ENCODE measurements around the gene KPNA3. TPM values are rescaled to one million over a fixed set of nuclear protein-coding genes. Genes with fewer than 3 reads are reported as not detected.
"Not testable (repeated sequence)": the region's sequence is repeated elsewhere in the genome, so short reads cannot be mapped to it uniquely, and the experiment has no call there.

KPNA3 gene
- total RNA-seq, 1 experiment from 2014 or later = 62.0 TPM

DNA sequence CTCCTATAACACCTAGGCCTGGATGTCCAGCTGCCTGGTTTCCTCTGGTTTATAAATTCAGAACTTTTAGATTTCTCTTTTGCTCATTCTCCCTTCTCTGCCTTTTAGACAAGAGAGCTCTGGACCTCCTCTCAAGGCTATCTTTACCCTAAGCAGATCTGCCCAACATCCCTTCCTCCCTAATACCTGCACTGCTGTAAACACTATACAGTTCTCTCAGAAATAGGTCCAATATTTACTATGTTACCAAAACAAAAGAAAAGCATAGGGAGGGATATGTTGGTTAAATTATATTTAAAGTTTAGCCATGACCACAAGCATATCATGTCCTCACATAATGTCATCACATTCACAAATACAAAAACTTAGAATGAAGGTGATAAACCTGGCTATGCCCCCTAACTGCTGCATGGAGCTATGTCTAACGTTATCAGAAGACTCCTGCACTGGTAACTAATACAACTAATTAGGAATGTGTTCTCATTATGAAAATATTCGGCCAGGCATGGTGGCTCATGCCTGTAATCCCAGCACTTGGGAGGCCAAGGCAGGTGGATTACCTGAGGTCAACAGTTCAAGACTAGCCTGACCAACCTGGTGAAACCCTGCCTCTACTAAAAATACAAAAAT, 18.0 kb downstream of the KPNA3 start:
- H3K27ac ChIP-seq (ENCODE audit: low read depth, low read length, poor library complexity, severe bottlenecking) = no peak overlapping the region
- ChIA-PET CTCF (no interaction called here), POLR2A (ENCODE audit: low non-redundant PET) (no interaction called here)
- H3K36me3 ChIP-seq (ENCODE audit: insufficient read depth, low read length, poor library complexity, severe bottlenecking) = no peaks in the 10 kb centered on the region
- no peak overlapping the region for H3K4me3 ChIP-seq (ENCODE audit: low read depth, low read length, poor library complexity, severe bottlenecking)
- TF ChIP-seq, protein P1, sequence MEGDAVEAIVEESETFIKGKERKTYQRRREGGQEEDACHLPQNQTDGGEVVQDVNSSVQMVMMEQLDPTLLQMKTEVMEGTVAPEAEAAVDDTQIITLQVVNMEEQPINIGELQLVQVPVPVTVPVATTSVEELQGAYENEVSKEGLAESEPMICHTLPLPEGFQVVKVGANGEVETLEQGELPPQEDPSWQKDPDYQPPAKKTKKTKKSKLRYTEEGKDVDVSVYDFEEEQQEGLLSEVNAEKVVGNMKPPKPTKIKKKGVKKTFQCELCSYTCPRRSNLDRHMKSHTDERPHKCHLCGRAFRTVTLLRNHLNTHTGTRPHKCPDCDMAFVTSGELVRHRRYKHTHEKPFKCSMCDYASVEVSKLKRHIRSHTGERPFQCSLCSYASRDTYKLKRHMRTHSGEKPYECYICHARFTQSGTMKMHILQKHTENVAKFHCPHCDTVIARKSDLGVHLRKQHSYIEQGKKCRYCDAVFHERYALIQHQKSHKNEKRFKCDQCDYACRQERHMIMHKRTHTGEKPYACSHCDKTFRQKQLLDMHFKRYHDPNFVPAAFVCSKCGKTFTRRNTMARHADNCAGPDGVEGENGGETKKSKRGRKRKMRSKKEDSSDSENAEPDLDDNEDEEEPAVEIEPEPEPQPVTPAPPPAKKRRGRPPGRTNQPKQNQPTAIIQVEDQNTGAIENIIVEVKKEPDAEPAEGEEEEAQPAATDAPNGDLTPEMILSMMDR (conservative IDR thresholded peaks at IDR 0.05; ENCODE audit: low read depth, low read length) = no peak
- TF ChIP-seq EZH2 (IDR thresholded peaks at IDR 0.05; ENCODE audit: borderline replicate concordance, low read depth, low read length, poor library complexity, severe bottlenecking) = no peak
- H3K27me3 ChIP-seq (replicated peaks; ENCODE audit: insufficient read depth, low read depth, low read length, poor library complexity) = no peaks in the 10 kb centered on the region
- no peak for DNase-seq (ENCODE audit: low spot score)
- no TSS peak for BruUV-seq (replicated peaks)
- no peaks in the 10 kb centered on the region for H3K4me1 ChIP-seq (ENCODE audit: insufficient read depth, low read length, poor library complexity, severe bottlenecking)
- intact Hi-C loops (cut with micrococcal nuclease; ENCODE audit: unreplicated experiment) = no loop called here
- H3K9me3 ChIP-seq (ENCODE audit: low read depth, low read length, poor library complexity, severe bottlenecking) = no peaks in the 10 kb centered on the region

DNA sequence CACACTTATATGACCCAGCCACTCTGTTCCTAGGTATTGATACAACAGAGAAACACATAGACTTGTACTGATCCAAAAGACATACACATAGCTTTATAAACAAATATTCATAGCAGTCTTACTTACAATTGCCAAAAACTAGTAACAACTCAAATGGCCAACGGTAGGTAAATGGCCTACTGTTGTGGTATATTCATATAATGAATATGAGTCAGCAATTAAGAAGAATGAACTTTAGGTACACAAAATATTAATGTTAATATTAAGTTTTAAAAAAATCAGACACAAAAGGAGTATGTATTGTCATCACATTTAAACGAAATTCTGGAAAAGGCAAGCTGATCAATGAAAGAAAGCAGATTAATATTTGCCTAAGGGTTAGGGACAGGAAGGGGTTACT, 19.7 kb downstream of the KPNA3 start:
- CTCF ChIA-PET = no interaction called here

DNA sequence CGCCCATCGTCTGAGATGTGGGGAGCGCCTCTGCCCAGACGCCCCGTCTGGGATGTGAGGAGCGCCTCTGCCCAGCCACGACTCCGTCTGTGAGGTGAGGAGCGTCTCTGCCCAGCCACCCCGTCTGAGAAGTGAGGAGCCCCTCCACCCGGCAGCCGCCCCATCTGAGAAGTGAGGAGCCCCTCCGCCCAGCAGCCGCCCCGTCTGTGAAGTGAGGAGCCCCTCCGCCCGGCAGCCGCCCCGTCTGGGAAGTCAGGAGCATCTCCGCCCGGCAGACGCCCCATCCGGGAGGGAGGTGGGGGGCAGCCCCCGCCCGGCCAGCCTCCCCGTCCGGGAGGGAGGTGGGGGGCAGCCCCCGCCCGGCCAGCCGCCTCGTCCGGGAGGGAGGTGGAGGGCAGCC, 30.7 kb downstream of the KPNA3 start:
- not testable (repeated sequence) for H3K4me3 ChIP-seq (ENCODE audit: low read depth, low read length, poor library complexity, severe bottlenecking)

More for the DNA sequence above, 19.7 kb downstream of the KPNA3 start:
- intact Hi-C loops (cut with micrococcal nuclease; ENCODE audit: unreplicated experiment) = no loop called here
- no peaks in the 10 kb centered on the region for H3K9me3 ChIP-seq (ENCODE audit: low read depth, low read length, poor library complexity, severe bottlenecking)
- BruUV-seq (replicated peaks) = no TSS peak
- no peaks in the 10 kb centered on the region for H3K36me3 ChIP-seq (ENCODE audit: insufficient read depth, low read length, poor library complexity, severe bottlenecking)
- POLR2A ChIA-PET (ENCODE audit: low non-redundant PET) = no interaction called here
- H3K4me1 ChIP-seq (ENCODE audit: insufficient read depth, low read length, poor library complexity, severe bottlenecking) = no peaks in the 10 kb centered on the region
- H3K4me3 ChIP-seq (ENCODE audit: low read depth, low read length, poor library complexity, severe bottlenecking) = no peak overlapping the region
- H3K27me3 ChIP-seq (replicated peaks; ENCODE audit: insufficient read depth, low read depth, low read length, poor library complexity) = no peaks in the 10 kb centered on the region
- no peak overlapping the region for H3K27ac ChIP-seq (ENCODE audit: low read depth, low read length, poor library complexity, severe bottlenecking)
- TF ChIP-seq, protein P1 (conservative IDR thresholded peaks at IDR 0.05; ENCODE audit: low read depth, low read length) = no peak
- TF ChIP-seq EZH2 (IDR thresholded peaks at IDR 0.05; ENCODE audit: borderline replicate concordance, low read depth, low read length, poor library complexity, severe bottlenecking) = no peak
- DNase-seq (ENCODE audit: low spot score) = no peak

DNA sequence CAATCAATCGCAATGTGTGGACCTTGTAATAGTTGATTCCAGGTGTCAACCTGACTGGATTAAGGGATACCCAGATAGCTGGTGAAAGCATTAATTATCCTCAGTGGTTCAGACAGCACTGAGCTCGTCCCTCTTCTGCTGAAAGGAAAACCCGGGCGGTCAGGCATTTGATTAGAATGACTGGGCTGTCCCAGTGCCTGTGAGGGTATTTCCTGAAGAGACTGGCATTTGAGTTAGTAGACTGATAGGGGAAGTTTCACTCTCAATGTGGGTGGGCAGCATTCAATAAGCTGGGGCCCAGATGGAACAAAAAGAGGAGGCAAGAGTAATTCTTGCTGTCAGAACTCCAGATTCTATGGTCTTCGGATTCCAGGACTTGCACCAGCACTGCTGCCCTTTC, 31.9 kb downstream of the KPNA3 start:
- intact Hi-C loops (cut with micrococcal nuclease; ENCODE audit: unreplicated experiment) = no loop called here
- Histone ChIP-seq H3K4me3 (ENCODE audit: low read depth, low read length, poor library complexity, severe bottlenecking) (no peak overlapping the region), H3K36me3 (ENCODE audit: insufficient read depth, low read length, poor library complexity, severe bottlenecking) (no peaks in the 10 kb centered on the region), H3K9me3 (ENCODE audit: low read depth, low read length, poor library complexity, severe bottlenecking) (peaks cover 4% of the 10 kb centered on the region), H3K4me1 (ENCODE audit: insufficient read depth, low read length, poor library complexity, severe bottlenecking) (no peaks in the 10 kb centered on the region), H3K27me3 (replicated peaks; ENCODE audit: insufficient read depth, low read depth, low read length, poor library complexity) (no peaks in the 10 kb centered on the region), H3K27ac (ENCODE audit: low read depth, low read length, poor library complexity, severe bottlenecking) (no peak overlapping the region)
- DNase-seq (ENCODE audit: low spot score) = no peak
- no TSS peak for BruUV-seq (replicated peaks)
- POLR2A ChIA-PET (ENCODE audit: low non-redundant PET) = interaction anchor here (0.6 kb wide), 1 partner anchor 26 kb away, joined by 3 read pairs; no protein-coding TSS in a partner anchor
- TF ChIP-seq EZH2 (IDR thresholded peaks at IDR 0.05; ENCODE audit: borderline replicate concordance, low read depth, low read length, poor library complexity, severe bottlenecking) = no peak
- CTCF ChIA-PET = no interaction called here

More for the DNA sequence above, 30.7 kb downstream of the KPNA3 start:
- H3K4me1 ChIP-seq (ENCODE audit: insufficient read depth, low read length, poor library complexity, severe bottlenecking); H3K9me3 ChIP-seq (ENCODE audit: low read depth, low read length, poor library complexity, severe bottlenecking); H3K27ac ChIP-seq (ENCODE audit: low read depth, low read length, poor library complexity, severe bottlenecking); BruUV-seq (replicated peaks); intact Hi-C loops (cut with micrococcal nuclease; ENCODE audit: unreplicated experiment); DNase-seq (ENCODE audit: low spot score); POLR2A ChIA-PET (ENCODE audit: low non-redundant PET); H3K36me3 ChIP-seq (ENCODE audit: insufficient read depth, low read length, poor library complexity, severe bottlenecking); CTCF ChIA-PET; H3K27me3 ChIP-seq (replicated peaks; ENCODE audit: insufficient read depth, low read depth, low read length, poor library complexity): not testable (repeated sequence)
